K562 (cell line): Measurements from ENCODE around the gene GZMM. TPM values are rescaled to one million over a fixed set of nuclear protein-coding genes. Genes with fewer than 3 reads are reported as not detected.
A peak's percentile ranks its signal among the peaks of the same experiment; 100 is the strongest.

ENCODE experiments used
- ARHGAP35 ChIP-seq: fragments of 450-650 bp; IDR thresholded peaks from 2 replicates; pipeline ENCODE4 v1.6.1; 2018; ENCODE audit not compliant: partially characterized antibody
- BHLHE40 ChIP-seq: IDR thresholded peaks from 2 replicates; pipeline ENCODE4 v1.6.1; 2011; ENCODE audit warnings: low read length, improper control_type of control experiment
- BRD4 ChIP-seq: fragments of 200-600 bp; sonication (generic); IDR thresholded peaks from 2 replicates; pipeline ENCODE4 v1.6.1; 2017; ENCODE audit warnings: inconsistent platforms
- CBX3 ChIP-seq, 2 experiments: IDR thresholded peaks; 1 replicate in 1 of 2; 2 replicates in 1 of 2; pipeline ENCODE4 v1.6.1; 2012; ENCODE audit warnings: inconsistent platforms in 2 of 2, low read length in 2 of 2, borderline replicate concordance in 1 of 2, control low read depth in 1 of 2
- E2F1 ChIP-seq: sonication (generic); formaldehyde crosslinking; IDR thresholded peaks from 2 replicates; pipeline ENCODE4 v1.8.1; 2023; ENCODE audit warnings: mild to moderate bottlenecking, missing genetic modification reagents, moderate library complexity
- FOXA1 ChIP-seq: fragments of 450-650 bp; IDR thresholded peaks from 2 replicates; pipeline ENCODE4 v1.6.1; 2016; ENCODE audit warnings: mild to moderate bottlenecking, borderline replicate concordance
- FUS ChIP-seq: fragments of 200-400 bp; formaldehyde crosslinking; optimal IDR thresholded peaks from 2 replicates; pipeline ENCODE3; 2017; ENCODE audit warnings: low read depth, low read length
- HDAC3 ChIP-seq: fragments of 450-650 bp; IDR thresholded peaks from 2 replicates; pipeline ENCODE4 v1.6.1; 2018; ENCODE audit warnings: borderline replicate concordance, mild to moderate bottlenecking, moderate library complexity; ENCODE audit not compliant: partially characterized antibody
- HEY1 ChIP-seq: fragments of 250-450 bp; sonication (Bioruptor Pico); IDR thresholded peaks from 2 replicates; pipeline ENCODE4 v1.5.0; 2020; ENCODE audit warnings: mild to moderate bottlenecking, moderate library complexity, borderline replicate concordance
- HNRNPK ChIP-seq: fragments of 200-400 bp; formaldehyde crosslinking; IDR thresholded peaks from one replicate; pipeline ENCODE4 v1.6.1; 2018; ENCODE audit warnings: mild to moderate bottlenecking, low read depth, low read length; ENCODE audit not compliant: poor library complexity, severe bottlenecking
- LARP7 ChIP-seq: fragments of 450-650 bp; IDR thresholded peaks from 2 replicates; pipeline ENCODE4 v1.6.1; 2016
- MTA2 ChIP-seq: fragments of 450-650 bp; IDR thresholded peaks from 2 replicates; pipeline ENCODE4 v1.6.1; 2016; ENCODE audit warnings: low read depth
- NFIC ChIP-seq: fragments of 450-650 bp; IDR thresholded peaks from 2 replicates; pipeline ENCODE4 v1.6.1; 2017; ENCODE audit warnings: mild to moderate bottlenecking, inconsistent platforms
- POLR3G ChIP-seq: IDR thresholded peaks from 2 replicates; pipeline ENCODE4 v1.6.1; 2011; ENCODE audit not compliant: insufficient read length, insufficient replicate concordance; ENCODE audit errors: extremely low read depth
- SAFB ChIP-seq: fragments of 200-400 bp; formaldehyde crosslinking; IDR thresholded peaks from 2 replicates; pipeline ENCODE4 v1.6.1; 2017; ENCODE audit warnings: low read depth, low read length, borderline replicate concordance
- SMARCA5 ChIP-seq: fragments of 450-650 bp; IDR thresholded peaks from 2 replicates; pipeline ENCODE4 v1.6.1; 2016
- THRA ChIP-seq: fragments of 450-650 bp; IDR thresholded peaks from 2 replicates; pipeline ENCODE4 v1.6.1; 2017; ENCODE audit warnings: mild to moderate bottlenecking, moderate library complexity
- TOE1 ChIP-seq, 2 experiments: fragments of 450-650 bp in 1 of 2; sonication (generic) in 1 of 2; formaldehyde crosslinking in 1 of 2; IDR thresholded peaks; 2 replicates each; pipeline versions ENCODE4 v1.7.1 to v1.8.0; 2016 to 2022; ENCODE audit warnings: borderline replicate concordance in 2 of 2, mild to moderate bottlenecking in 2 of 2, antibody characterized with exemption in 1 of 2, inconsistent platforms in 1 of 2, low read depth in 1 of 2, missing genetic modification reagents in 1 of 2, moderate library complexity in 1 of 2
- ZNF184 ChIP-seq: sonication (generic); formaldehyde crosslinking; IDR thresholded peaks from 2 replicates; pipeline ENCODE4 v1.5.0; 2020; ENCODE audit warnings: missing genetic modification reagents
- ZNF197 ChIP-seq: fragments of 200-800 bp; sonication (Bioruptor generic); IDR thresholded peaks from 2 replicates; pipeline ENCODE4 v1.6.1; 2016; ENCODE audit warnings: low read depth, missing genetic modification characterization, missing compliant biosample characterization
- ZNF232 ChIP-seq: sonication (generic); formaldehyde crosslinking; IDR thresholded peaks from 2 replicates; pipeline ENCODE4 v1.8.0; 2022; ENCODE audit warnings: mild to moderate bottlenecking, missing genetic modification reagents
- ZNF280A ChIP-seq: fragments of 450-650 bp; IDR thresholded peaks from 2 replicates; pipeline ENCODE4 v1.6.1; 2018; ENCODE audit warnings: mild to moderate bottlenecking, low read depth; ENCODE audit not compliant: partially characterized antibody
- ZNF280B ChIP-seq: fragments of 250-450 bp; sonication (Bioruptor Pico); IDR thresholded peaks from 2 replicates; pipeline ENCODE4 v1.5.1; 2021; ENCODE audit warnings: mild to moderate bottlenecking
- ZNF311 ChIP-seq: fragments of 250-450 bp; sonication (Bioruptor Pico); IDR thresholded peaks from 2 replicates; pipeline ENCODE4 v1.4.0; 2020; ENCODE audit warnings: mild to moderate bottlenecking, moderate library complexity
- ZNF551 ChIP-seq: fragments of 250-450 bp; sonication (Bioruptor Pico); IDR thresholded peaks from 2 replicates; pipeline ENCODE4 v1.5.0; 2021; ENCODE audit warnings: mild to moderate bottlenecking, moderate library complexity
- polyA plus RNA-seq, 8 experiments: library from polyadenylated mRNA; depleted of rRNA in 4 of 8; stranded (reverse) in 5 of 8; unstranded in 3 of 8; fragments of >200 nt; fragmentation: Nextera tagmentation in 2 of 8; fragmentation: Illumina TruSeq in 1 of 8; extraction: Ambion mirVana in 2 of 8; extraction: Trizol in 1 of 8; gene quantifications; 2 replicates each; pipeline versions ENCODE4 v1.2.1 to v1.2.3, GENCODE V29; 2011 to 2014; ENCODE audit warnings: inconsistent platforms in 1 of 8, missing spikeins in 1 of 8
- total RNA-seq, 7 experiments: library from RNA; depleted of rRNA in 6 of 7; stranded (reverse); fragments of >200 nt in 6 of 7; fragmentation: Illumina TruSeq in 2 of 7; extraction: Trizol in 2 of 7; gene quantifications; 2 replicates each; pipeline versions ENCODE4 v1.2.1 to v1.2.3, GENCODE V29; 2011 to 2021; ENCODE audit warnings: low replicate concordance in 1 of 7

GZMM gene
- total and polyA plus RNA-seq, 9 of the 15 experiments (the other 6 are each of a cell fraction or from before 2014, with no cell fraction given), result 0.08 to 2.6 (median 0.70) TPM; not detected in 2

GRCh38 chr19:572140-572742, 28.4 kb downstream of the GZMM start, which contains the start of gene BSG (continued):
- TF ChIP-seq ZNF280A (no peak), ZNF184 (no peak), FOXA1 (no peak), ZNF280B (CRISPR knock-in tag) (no peak), ZNF232 (no peak), TOE1 (IDR thresholded peaks at IDR 0.05; ENCODE audit: borderline replicate concordance) (peak; percentile 95), TOE1 (CRISPR knock-in tag; IDR thresholded peaks at IDR 0.05; ENCODE audit: borderline replicate concordance, low read depth) (no peak), CBX3 (IDR thresholded peaks at IDR 0.05; ENCODE audit: borderline replicate concordance in 1 of 2, low read length in 2 of 2) (0 out of 3 replicates have a peak, but pooled peaks of 1 of the 2 experiments have one; percentile 18), NFIC (no peak), POLR3G (no peak), FUS (peak; percentile 76), ZNF551 (CRISPR knock-in tag) (no peak), HNRNPK (no peak), MTA2 (no peak), THRA (no peak), HDAC3 (no peak), LARP7 (no peak), BHLHE40 (peak; percentile 99), SAFB (no peak), ARHGAP35 (no peak), BRD4 (no peak), E2F1 (no peak), SMARCA5 (no peak), HEY1 (CRISPR knock-in tag) (no peak), ZNF197 (CRISPR knock-in tag) (peak; percentile 93; the same call in 1 of the 2 replicates), ZNF311 (CRISPR knock-in tag) (no peak)
